Fibroblast of skin of right biceps (primary cell): ENCODE measurements around the gene PLXDC2.

Experiments
- DNase-seq: peaks from one replicate; pipeline ENCODE4 v3.0.0-alpha.2; 2013

Gene PLXDC2

DNA sequence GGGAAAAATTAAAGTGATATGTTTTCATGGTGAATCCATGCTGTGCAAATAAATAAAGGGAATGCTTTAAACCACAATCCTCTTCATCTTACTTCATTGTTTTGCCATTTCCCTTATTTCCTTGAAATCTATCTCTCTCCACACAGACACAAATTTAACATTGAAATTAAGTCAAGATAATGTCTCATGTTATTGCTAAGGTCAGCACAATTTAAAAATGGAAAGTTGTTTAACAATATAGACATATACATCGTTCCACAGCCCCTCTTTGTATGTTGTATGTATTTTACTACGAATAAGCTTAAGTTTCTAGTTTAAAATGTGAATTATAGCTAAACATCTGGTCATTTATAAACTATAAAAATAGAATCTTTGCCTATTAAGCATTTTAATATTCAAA, 256.9 kb downstream of the PLXDC2 start:
- DNase-seq: no peak

DNA sequence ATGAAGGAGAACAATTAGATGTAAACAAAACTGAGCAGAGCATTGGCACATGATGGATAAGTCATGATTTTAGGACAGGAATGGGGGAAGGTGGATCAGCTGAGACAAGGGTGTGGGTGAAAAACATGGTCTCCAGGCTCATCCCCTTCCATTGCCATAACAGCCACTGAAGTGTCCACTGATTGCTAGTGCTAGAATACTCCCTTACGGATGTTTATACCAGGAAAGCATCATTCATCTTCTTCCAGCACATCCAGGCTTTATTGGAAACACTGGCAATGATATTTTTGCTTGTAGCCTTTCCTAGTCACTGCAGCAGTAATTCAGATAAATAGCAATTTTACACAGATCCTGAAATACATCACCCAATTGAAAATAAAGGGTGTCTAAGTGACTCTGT, 259.5 kb downstream of the PLXDC2 start:
- DNase-seq: no peak

DNA sequence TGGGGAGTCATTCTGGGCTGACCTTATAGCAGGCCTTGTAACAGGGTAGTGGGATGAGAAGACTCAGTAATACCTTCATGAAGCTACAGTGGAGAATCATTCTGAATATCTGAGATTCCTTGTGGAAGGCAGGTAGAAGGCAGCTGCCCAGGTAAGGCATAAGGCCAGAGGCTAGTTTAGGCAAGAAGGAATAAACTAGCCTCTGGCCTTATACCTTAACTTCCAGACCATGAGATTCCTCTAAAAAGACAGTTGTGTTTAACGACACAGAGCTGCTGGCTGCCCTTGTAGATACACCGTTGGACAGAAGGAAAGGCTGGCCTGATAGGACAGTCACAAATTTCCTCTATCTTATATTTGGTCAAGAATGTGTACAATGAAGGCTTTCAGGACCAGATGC, 268.2 kb downstream of the PLXDC2 start:
- no peak for DNase-seq

DNA sequence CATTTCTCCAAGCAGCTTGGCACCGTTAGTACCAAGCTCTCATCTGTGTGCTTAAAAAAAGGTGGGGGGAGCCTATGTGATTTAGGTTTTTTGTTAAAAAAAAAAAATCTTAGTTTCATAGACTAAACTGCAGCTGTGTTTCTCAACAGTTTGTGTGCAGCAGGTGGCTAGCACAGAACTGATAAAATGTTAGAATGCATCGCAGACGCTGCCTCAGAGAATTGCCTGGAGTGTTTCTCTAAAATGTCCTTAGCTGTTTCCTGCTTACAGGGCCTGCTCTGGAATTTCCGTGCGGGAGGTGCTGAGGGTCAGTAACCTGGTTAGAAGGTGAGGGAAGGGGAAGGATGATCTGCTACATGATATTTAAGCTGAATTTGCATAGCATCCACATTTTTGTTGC, 268.9 kb downstream of the PLXDC2 start:
- no peak for DNase-seq

DNA sequence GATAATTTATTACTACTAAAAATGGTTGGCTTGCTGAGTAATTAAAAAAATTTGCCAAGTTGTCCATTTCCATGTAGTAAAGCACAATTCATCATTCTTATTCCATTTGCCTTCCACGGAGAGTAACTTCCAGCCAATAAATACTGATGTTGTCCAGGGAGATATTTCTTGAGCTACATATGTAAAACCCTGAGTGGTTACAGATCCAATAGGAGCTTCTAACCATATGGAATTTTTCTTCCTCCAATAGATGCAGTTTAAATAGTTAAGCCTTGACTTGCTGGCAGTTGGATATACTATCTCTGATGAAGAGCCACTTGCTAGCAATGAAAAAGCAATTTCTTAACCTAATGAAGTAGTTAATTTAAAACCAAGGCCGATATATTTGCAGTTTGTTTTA, 271.1 kb downstream of the PLXDC2 start:
- DNase-seq: no peak

DNA sequence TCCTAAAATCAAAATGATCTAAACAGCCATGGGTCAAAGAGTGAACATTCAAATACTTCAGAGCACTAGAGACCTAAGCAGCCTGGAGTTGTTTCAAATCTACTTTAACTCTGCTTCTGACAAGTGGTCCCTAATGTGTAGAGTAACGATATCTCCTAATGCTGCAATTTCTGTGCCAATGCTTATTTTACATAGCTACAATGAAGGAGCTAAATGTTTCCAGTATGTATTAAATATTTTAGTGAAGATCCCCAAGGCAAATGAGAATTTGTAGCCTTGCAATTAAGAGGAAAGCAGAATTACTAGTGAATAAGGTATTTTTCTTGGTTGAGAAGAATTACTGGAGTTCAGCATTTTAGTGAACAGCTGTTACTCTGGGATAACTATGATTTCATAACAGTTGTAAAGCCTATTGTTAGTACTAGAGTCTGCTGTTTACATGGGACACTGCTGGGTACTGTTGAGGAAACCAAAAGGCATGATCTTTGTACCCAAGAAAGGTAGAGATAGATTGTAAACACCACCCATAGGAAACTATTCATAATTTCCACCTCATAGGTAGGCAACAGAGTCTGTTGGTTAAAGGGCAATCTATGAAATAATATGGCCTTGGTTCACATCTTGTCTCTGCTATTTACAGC, 271.9 kb downstream of the PLXDC2 start:
- DNase-seq: no peak

DNA sequence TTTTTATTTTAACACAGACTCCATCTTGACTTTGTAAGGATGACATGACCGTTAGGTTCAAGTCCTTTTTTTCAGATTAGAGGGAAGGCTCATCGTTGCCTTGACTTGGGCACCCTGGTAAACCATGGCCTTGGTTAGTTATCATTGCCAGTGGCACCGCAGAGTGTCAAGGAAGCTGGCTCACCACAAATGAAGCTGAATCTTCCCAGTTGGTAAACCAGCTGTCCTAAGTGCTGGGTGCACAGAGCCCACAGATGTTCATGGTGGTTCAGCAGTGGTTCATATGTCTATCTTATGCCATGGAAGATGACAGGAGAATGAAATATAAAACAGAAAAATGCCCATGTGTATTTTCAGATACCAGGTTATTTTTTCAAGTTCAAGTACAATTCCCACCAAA, 273.6 kb downstream of the PLXDC2 start:
- DNase-seq: no peak

DNA sequence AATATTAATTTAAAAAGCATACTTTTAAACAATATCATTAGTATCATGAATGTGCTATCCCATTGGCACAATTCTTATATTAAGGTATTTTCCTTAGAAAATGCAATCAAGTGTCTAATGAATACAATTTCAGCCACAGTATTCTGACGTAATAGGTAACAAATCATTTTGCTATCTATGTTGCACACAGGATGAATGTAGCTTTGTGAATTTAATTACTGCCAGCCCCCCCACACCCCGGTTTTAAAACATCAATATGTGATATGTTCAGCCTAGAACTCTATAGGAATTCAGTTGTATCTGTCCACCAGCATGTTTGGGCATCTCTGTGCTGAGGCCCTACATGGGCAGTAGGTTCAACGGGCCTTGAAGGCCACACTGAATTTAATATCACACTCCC, 274.6 kb downstream of the PLXDC2 start:
- DNase-seq: no peak

DNA sequence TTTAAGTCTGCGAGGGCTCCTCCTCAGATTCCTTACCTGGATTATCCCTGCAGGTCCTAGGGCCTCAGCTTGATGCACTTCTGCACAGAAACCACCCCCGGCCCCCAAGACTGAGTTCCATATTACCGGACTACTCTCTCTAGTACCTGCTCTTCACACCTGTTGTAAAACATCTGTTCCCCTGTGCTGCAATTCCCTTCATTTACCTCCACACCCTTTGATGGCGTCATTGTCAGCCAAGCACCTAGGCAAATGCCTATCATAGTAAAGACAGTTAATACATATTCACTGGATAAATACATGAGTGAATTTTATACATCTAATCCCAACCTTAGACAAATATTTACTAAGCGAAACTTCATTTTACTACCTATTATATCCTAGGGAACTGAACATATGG, 275.5 kb downstream of the PLXDC2 start:
- no peak for DNase-seq

DNA sequence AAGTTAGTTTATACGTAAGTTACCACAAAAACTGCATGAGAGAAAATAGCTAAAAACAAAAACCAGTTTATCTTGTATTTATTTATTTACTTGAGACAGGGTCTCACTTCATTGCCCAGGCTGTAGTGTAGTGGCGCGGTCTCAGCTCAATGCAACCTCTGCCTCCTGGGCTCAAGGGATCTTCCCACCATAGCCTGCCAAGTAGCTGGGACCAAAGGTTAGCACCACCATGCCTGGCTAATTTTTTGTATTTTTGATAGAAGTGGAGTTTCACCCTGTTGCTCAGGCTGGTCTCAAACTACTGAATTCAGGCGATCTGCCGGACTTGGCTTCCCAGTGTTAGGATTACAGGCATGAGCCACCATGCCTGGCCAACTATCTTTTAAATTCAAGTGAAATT, 277.4 kb downstream of the PLXDC2 start:
- DNase-seq: no peak

DNA sequence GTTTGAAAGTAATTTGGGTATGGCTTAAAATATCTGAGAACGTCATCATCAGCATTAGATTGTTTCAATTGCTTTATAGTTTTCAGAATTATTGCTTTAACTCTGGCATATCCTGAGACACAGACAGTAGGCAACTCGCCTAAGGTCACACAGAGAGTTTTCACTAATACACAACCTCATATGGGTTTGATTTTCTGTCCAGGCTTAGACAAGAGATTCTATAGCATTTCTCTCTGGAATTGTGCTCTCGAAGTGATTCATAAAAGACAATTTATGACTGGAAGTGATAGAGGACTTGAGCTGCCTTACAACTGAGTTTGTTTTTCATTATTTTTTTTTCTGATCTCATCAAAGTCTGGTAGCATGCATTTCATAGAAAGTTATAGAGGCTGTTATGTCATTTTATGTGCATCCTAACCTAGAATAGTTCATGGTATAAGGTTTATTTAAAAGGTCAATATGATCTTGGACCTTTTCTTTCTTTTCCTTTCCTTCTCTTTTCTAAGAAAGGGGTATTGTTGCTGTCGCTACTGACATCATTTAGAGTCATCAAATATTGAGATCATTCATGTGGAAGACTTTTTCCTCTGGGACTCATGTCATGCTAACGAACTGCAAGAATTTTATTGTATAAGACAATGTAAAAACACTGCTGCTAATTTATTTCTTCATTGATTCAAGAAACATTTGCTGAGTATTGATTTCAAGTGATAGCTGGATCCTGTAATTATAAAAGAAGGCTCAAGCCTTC, 278.2 kb downstream of the PLXDC2 start:
- DNase-seq: peak; percentile 43

DNA sequence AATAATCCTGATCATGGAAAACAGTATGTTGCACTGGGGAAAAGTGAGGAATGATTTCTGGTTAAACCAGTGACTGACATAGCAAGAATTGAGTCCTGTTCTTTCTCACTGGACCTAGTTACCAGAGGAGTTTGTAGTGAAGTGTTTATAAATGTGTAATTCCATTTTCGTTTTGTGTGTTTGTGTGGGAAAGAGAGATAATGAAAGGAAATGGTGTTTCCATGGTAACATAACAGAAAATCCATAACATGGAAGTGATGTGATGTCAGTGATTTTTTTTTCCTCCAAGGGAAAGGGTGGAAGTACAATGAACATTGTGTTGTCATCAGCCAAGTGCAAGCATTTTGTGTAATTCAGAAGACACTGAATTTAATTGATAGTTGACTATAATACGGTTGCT, 283.9 kb downstream of the PLXDC2 start:
- peak; percentile 38 for DNase-seq

DNA sequence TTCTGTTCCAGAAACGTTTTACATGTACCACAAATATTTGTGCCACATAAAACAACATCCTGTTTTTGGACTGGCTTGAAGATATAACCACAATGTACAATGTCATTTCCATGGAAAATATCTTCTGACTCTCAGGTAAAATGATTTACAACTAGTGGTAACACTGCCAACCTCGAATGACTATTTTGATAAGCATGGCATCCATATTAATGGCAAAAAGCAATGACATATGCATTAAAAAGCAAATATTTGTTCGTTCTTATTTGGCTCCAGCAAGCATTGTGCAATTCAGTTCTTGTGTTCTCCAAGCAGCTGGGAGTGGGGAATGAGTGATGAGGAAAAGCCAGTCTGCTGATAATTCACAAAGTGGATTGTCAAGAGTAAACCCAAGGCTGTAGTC, 289.0 kb downstream of the PLXDC2 start:
- peak; percentile 17 for DNase-seq

DNA sequence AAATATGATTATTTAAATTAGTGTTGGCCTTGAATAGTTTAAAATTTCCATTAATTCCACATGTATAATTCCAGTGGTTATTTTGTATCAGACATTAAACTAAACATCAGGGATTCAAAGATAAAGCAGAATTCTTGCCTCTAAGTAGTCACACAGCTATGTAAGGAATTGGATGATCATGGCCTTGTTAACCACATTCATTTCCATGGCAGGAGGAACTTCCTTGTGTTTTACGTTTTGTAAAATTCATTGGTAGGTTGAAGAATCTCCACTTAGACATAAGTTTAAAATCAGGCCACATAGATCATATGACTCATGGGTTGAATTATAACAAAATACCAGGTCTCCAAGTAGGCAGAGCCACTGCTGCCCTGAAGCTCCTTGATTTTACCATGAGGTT, 289.7 kb downstream of the PLXDC2 start:
- DNase-seq: peak; percentile 75

DNA sequence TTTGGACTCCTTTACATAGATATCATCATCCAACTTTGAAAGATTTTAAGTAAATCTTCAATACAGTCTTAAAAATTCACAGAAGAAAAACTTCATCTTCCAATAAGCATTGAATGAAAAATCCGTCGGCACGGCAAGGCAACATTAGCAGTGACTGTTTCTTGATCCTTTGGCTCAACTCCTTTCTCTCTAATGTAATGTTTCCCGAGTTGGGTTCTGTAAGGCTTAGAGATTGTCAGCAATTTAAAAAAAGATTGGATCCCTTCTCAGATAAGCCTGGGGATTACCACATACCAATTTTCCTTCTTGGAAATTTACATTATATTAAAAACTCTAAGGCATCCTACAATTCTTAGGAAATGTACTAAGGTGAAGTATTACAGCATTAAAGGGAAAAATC, 291.8 kb downstream of the PLXDC2 start:
- DNase-seq: no peak

DNA sequence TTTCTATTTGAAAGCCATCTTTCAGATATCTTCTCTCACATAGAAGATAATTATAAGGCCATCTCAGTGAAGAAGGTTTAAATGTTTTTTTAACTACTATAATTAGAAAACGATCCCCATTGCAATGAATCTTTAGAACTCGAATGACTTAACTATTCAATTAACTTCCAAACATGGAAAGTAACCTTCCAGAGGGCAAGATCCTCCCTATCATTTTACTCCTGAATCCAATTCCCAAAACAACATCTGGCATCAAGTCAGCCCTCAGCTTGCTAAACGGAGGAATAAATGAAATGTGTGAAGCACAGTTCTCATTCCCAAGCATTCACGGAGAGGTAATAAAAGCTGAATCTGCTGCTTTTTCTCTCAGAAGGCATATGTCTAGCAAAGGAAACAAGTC, 293.4 kb downstream of the PLXDC2 start:
- DNase-seq: no peak

DNA sequence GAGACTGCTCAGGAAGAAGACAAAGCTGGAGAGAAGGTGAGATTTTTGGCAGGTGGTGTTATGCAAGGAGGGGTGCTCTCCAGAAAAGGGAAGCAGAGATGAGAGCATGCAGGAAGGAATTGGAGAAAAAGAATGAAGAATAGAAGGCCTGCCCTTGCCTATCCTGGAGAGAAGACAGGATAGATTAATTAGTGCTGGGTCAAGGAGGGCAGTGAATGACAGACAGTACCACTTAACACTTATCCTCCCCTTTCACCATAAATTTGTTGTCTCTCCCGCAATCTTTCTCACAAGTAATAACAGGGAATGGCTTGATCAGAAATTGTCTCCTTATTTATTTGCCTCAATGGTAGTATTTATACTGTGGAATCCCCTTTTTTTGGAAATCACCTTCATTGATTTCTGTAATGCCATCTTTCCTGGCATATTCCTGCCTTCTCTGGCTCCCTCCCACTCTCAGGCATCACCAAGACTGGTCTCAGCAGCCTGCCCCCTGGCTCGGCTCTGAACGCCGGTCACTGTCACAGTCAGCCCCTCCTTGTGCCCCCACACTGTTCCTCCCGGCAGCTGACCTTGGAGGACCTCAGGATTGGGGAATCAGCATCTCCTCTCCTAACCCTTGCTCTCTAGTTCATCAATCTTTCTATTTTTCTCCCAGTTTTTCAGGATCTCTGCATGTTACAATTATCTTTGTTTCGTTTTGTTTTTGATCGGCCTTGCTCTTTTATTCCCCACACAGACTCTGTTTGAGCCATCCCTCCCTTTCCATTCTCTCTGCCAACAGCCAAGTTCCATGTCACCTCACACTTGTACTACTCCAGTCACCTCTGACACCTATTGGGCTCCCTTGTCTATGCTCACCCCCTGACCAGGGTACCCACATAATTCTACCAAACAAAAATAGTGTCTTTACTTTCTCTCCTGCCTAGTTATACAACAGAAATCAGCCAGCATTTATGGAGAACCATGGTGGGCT, 294.2 kb downstream of the PLXDC2 start:
- DNase-seq: no peak

DNA sequence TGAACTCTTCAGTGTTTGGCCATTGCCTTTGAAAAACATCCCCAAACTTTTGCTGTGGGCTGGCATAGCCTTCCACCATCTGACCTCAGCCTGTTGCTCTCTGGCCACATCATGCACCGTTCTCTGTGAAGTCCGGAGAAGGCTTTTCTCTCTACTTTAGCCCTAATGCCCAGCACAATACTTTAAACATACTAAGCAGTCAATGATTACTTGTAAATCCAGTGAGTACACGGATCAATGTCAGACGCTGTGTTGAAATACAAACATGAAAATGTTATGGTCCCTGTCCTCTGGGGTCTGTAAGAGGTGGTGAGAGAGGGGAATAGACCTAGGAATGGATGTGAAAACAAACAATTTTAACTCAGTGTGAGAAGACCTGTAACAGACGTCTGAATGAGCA, 297.9 kb downstream of the PLXDC2 start:
- no peak for DNase-seq

DNA sequence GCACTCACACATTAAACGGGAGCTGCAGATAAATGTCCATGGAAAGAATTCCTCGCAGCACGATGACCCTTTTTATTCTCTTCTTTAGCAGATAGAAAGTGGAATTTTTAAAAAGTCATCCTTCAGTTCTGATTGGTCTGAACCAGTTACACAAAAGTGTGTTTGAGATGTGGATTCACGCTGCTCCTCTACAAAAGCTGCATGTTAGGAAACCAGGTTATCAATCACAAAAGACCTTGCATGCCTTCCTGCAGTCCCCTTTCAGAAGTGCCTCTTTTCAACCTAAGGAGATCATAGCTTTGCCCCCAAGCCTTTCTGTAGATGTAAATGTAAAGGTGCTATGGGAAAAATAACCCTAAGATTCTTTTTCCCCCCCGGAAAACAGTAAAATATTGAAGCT, 299.7 kb downstream of the PLXDC2 start:
- no peak for DNase-seq

DNA sequence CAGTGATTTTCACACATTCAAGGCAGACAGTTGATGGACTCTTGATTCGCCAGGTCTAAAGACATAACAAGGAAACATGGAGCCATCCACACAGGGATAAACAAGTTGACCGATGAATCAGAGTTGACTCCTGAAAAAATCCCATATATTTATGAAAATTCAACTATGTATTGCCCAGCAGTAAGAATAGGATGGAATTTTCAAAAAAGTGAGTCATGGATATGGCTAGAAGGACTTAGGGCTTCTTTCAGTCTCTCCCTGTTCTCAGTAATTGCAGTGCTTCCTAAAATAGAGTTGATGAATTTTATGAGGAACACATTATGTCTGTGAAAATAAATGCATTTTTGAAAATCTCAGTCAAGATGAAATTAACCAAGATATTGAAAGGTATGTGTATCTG, 301.2 kb downstream of the PLXDC2 start:
- DNase-seq: peak; percentile 11

DNA sequence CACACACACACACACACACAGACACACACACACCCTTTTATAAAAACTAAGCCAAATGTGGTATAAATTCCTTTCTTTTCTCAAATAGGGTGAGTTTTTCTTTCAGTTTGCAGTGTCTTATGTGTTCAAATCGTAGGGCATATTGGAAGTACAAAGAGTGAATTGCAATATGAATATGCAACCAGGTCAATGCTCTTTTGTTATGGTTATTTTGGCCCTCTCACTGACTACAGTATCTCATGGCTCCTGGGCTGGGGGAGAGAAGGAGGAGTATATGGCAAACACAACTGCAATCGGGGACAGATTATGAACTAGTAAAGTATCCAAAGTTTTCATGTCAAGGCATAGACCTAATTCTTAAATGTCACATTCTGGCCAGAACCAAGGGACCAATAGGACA, 301.9 kb downstream of the PLXDC2 start:
- no peak for DNase-seq

DNA sequence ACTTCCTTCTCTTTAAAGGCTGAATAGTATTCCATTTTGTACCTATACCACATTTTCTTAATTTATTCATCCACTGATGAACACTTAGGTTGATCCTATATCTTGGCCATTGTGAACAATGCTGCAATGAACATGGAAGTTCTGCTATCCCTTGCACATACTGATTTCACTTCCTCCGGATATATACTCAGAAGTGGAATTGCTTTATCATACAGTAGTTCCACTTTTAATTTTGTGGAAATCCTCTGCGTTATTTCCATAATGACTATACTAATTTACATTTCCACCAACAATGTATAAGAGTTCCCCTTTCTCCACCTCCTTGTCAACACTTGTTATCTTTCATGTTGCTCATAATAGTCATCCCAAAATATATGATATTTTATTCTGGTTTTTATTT, 312.6 kb downstream of the PLXDC2 start:
- no peak for DNase-seq

DNA sequence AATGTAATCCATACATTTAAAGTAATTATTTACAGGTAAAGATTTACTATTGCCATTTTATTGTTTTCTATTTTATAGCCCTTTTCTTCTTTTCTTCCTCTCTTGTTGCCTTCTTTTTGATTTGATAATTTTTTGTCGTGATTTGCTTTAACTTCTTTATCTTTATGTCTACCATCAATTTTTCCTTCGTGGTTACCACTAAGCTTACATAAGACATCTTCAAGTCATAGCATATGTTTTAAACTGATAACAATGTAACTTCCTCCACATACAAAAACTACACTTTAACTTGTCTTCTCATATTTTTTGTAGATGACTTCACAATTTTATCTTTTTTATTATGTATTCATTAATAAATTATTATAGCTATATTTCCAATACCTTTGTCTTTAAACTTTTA, 316.6 kb downstream of the PLXDC2 start:
- no peak for DNase-seq

DNA sequence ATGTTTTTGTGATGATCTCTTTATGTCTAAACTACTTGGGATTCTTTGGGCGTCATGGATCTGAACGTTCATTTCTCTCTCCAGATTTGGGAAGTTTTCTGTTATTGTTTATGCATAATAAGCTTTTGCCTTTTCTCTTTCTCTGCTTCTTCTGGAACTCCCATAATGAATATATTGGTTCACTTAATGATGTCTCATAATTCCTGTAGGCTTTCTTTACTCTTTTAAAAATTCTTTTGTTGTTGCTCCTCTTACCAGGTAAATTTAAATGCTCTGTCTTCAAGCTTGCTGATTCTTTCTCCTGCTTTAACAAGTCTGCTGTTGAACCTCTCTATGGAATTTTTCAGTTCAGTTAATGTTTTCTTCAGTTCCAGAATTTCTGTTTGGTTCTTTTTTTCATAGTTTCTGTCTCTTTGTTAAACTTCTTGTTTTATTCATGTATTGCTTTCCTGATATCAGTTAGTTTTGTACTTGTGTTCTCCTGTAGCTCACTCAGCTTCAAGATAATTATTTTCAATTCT, 317.5 kb downstream of the PLXDC2 start:
- no peak for DNase-seq
